K562 (cell line): ENCODE results near the gene TGFBR1.

Experiments
- GTF2F1 ChIP-seq: IDR thresholded peaks from 2 replicates; pipeline ENCODE4 v1.6.1; 2011; ENCODE audit warnings: low read depth, low read length, improper control_type of control experiment
- HNRNPLL ChIP-seq: fragments of 200-400 bp; formaldehyde crosslinking; IDR thresholded peaks from 2 replicates; pipeline ENCODE4 v1.6.1; 2017; ENCODE audit warnings: low read length, low read depth, mild to moderate bottlenecking; ENCODE audit not compliant: poor library complexity, severe bottlenecking
- RNF2 ChIP-seq: sonication (generic); IDR thresholded peaks from 2 replicates; pipeline ENCODE4 v1.6.1; 2016
- SNIP1 ChIP-seq: fragments of 450-650 bp; IDR thresholded peaks from 2 replicates; pipeline ENCODE4 v1.7.1; 2017; ENCODE audit warnings: low read depth, mild to moderate bottlenecking
- TOE1 ChIP-seq, 2 experiments: fragments of 450-650 bp in 1 of 2; sonication (generic) in 1 of 2; formaldehyde crosslinking in 1 of 2; IDR thresholded peaks; 2 replicates each; pipeline versions ENCODE4 v1.7.1 to v1.8.0; 2016 to 2022; ENCODE audit warnings: borderline replicate concordance in 2 of 2, mild to moderate bottlenecking in 2 of 2, antibody characterized with exemption in 1 of 2, inconsistent platforms in 1 of 2, low read depth in 1 of 2, missing genetic modification reagents in 1 of 2, moderate library complexity in 1 of 2
- TF ChIP-seq, protein P1 (sequence below): sonication (generic); formaldehyde crosslinking; IDR thresholded peaks from 2 replicates; pipeline ENCODE4 v1.8.1; 2022; ENCODE audit warnings: missing genetic modification reagents

DNA sequence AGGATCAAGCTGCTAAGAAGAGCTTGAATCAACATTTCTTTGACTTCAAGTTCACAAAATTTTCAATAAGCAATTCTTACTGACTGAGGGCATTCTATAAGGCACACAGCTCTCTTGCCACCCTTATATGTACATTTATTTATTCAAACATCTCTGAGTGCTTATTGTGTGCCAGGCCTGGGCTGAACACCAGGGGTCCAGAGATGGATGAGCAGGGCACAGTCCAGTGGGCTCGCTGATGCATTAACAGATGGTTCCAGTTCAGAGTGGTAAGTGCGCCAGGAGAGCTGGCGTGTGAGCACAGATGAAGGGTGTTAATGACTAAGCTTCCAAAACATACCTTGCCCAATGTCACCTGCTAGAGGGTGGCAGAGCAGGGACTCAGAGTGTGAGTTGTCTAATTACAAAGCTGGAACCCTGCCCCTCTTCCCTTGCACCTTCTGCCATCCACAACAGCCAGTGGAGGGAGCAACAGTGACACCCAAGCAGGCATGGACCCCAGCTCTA lies 92.3 kb downstream of the TGFBR1 start:
- TF ChIP-seq TOE1 (IDR thresholded peaks at IDR 0.05; ENCODE audit: borderline replicate concordance): no peak
- TF ChIP-seq TOE1 (CRISPR knock-in tag; IDR thresholded peaks at IDR 0.05; ENCODE audit: borderline replicate concordance, low read depth): no peak
- TF ChIP-seq, protein P1, sequence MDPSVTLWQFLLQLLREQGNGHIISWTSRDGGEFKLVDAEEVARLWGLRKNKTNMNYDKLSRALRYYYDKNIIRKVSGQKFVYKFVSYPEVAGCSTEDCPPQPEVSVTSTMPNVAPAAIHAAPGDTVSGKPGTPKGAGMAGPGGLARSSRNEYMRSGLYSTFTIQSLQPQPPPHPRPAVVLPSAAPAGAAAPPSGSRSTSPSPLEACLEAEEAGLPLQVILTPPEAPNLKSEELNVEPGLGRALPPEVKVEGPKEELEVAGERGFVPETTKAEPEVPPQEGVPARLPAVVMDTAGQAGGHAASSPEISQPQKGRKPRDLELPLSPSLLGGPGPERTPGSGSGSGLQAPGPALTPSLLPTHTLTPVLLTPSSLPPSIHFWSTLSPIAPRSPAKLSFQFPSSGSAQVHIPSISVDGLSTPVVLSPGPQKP: no peak
- no peak for TF ChIP-seq SNIP1
- no peak for TF ChIP-seq GTF2F1
- TF ChIP-seq RNF2: no peak
- TF ChIP-seq HNRNPLL: no peak
